22Rv1 (cell line): ENCODE data around the gene TAOK1.

ENCODE experiments used
- H3K27ac ChIP-seq: fragments of 450-650 bp; 2 replicates; pipeline ENCODE4 v1.5.1; 2017
- ZFX ChIP-seq: fragments of 450-650 bp; IDR thresholded peaks from 2 replicates; pipeline ENCODE4 v1.6.1; 2017; ENCODE audit warnings: antibody characterized with exemption, borderline replicate concordance
- TF ChIP-seq, protein P1 (sequence below): fragments of 450-650 bp; IDR thresholded peaks from 2 replicates; pipeline ENCODE4 v1.5.1; 2017; ENCODE audit warnings: mild to moderate bottlenecking

Gene TAOK1

DNA sequence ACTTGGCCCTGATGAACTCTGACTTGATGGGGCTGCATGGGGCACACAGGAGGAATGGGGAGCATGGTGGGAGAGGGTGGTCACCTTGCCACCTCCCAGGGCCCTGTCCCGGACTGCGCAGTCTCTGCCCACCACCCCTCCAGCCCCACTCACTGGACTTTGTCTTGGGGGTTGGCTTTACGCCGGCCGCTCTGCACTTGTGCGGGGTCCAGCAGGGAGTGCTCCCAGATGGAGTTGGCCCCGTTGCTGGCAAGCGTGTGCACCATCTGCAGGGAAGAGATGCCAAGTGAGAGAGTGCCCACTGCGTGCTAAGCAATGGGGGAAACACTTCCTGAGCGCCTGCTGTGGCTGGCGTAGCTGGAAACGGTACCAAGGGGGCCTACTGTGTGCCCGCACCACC lies 192.6 kb downstream of the TAOK1 start:
- no peak overlapping the region for H3K27ac ChIP-seq
- TF ChIP-seq, protein P1, sequence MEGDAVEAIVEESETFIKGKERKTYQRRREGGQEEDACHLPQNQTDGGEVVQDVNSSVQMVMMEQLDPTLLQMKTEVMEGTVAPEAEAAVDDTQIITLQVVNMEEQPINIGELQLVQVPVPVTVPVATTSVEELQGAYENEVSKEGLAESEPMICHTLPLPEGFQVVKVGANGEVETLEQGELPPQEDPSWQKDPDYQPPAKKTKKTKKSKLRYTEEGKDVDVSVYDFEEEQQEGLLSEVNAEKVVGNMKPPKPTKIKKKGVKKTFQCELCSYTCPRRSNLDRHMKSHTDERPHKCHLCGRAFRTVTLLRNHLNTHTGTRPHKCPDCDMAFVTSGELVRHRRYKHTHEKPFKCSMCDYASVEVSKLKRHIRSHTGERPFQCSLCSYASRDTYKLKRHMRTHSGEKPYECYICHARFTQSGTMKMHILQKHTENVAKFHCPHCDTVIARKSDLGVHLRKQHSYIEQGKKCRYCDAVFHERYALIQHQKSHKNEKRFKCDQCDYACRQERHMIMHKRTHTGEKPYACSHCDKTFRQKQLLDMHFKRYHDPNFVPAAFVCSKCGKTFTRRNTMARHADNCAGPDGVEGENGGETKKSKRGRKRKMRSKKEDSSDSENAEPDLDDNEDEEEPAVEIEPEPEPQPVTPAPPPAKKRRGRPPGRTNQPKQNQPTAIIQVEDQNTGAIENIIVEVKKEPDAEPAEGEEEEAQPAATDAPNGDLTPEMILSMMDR = no peak
- TF ChIP-seq ZFX = no peak

DNA sequence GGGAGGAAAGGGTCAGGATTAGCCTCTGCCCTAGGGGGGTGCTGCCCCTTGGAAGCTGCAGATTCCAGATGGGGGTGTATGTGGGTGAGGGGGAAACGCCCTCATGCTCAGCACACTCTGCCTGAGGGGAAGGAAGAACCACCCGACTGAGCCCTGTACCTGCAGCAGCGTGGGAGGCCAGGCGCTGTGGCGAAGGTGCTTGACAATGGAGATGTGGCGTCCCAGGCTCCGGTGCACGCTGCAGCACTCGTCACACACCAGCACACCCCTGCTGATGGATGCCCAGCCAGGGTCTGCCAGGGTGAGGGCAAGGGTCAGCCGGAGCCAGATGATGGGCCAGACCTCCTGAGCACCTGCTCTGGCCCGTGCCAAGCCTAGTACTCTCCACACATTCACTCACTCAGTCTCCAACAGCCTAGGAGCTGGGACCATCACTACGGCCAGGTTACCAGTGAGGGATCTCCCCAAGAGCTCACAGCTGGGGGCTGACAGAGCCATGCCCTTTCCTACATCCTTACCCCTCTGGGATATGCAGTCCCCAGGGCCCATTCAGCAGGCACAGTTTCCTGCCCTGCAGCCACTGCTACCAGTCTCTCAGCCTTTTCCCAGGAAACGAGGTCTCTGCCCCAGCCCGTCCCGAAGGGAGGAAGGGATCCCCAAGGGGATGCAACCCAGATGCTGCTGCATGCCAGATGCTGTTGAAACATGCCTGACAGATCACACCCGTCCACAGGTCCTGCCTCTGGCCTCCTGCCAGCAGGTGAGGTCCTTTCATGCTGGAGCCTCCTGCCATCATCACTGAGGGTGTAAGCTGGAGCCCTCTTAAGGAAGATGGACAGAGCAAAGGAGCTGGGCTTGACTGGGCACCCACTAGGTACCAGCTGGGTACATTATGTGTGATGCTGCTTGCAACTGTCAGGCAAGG lies 193.4 kb downstream of the TAOK1 start:
- TF ChIP-seq, protein P1 = no peak
- no peak for TF ChIP-seq ZFX
- H3K27ac ChIP-seq = no peak overlapping the region

DNA sequence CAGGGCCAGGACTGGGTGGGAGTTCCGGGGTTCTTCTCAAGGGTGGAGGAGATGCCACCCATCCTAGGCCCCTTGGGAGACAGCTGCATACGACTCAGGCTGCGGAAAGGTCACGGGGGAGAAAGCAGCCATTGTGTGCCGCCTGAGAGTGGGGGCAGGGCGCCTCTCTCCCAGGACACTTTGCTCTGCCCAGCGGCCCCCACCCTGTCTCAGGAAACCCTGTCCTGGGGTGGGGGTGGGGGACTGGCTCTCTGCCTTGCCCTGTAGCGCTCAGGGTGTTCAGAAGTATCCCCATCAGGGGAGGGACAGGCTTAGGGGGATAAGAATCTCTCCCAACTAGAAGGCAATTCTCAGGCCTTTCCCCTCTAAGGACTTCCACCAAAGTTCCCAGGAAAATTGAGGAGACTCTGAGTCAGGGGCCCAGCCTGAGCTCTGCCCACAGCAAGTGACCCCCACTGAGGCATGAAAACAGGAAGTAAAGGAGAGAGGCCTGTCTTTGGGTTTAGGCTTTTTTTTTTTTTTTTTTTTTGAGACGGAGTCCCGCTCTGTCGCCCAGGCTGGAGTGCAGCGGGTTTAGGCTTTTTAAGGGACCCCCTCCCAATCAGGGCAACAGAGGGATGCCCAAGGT lies 194.4 kb downstream of the TAOK1 start:
- TF ChIP-seq, protein P1 = no peak
- TF ChIP-seq ZFX = no peak

DNA sequence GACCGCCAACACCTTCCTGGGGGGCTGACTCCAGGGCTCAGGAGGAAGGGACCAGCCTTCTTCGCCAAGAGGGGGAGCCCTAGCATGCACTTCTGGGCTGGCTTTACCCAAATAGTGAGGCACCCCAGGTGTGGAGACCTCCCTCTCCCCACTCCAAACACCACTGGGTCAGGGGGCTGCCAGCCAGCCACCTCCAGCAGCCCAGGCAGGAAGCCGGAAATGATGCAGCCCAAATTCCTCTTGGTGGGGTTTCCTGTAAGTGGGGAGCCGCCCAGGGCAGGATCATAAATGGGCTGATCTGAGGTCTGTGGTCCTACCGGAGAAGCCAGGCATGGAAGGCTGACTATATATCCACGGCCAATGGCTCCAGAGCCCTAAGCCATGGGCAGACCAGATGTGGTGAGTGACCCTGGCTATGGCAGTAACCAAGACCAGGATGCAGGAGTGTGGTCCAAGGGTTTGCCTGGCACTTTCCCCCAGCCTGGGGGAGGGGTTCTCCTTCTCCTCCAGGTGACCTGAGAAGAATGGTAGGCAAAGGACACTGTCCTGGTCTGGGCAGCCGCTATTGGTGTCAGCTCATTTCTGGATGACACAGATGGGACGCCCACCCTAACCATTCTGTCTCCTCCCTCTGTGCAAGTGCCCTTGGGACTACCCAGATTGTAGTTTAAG lies 195.1 kb downstream of the TAOK1 start:
- H3K27ac ChIP-seq = no peak overlapping the region
- no peak for TF ChIP-seq ZFX
- TF ChIP-seq, protein P1 = no peak

More for the DNA sequence above, 194.4 kb downstream of the TAOK1 start:
- no peak overlapping the region for H3K27ac ChIP-seq

DNA sequence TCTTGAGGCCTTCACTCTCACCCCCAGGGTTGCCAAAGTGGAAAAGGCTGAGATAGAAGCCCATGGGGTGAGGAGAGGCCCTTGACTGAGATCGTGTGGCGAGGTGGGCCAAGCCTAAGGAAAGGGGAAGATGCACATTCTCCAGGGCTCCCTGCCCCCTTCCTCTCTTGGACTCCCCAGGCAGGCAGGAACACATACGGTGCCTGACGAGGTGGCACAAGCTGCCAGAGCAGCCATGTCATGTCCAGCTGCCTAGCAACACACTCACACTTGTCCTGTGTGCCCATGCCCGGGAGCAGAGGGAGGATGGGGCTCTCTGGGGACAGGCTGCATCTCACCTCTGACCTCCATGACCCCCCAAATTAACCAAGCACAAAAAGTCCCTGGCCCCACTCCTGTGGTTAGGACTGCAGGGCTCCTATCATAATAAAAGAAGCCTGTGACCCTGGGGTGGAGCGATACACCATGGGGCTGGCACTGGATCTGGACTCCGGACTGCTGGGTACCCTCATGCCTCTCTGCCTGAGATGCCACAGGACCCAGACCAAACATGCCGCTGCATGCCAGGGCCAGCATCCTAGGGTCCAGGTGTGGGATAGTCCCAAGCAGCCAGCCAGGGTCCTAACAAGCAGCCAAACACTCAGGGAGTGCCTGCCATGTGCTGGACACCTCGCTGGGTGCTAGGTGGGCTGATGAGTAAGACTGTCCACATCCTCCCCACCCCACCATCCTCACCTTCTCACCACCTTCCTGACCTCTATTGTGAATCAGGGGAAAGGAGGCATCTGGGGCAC lies 196.7 kb downstream of the TAOK1 start:
- no peak for TF ChIP-seq ZFX
- TF ChIP-seq, protein P1 = no peak
- peak overlapping the region; percentile 39 for H3K27ac ChIP-seq

DNA sequence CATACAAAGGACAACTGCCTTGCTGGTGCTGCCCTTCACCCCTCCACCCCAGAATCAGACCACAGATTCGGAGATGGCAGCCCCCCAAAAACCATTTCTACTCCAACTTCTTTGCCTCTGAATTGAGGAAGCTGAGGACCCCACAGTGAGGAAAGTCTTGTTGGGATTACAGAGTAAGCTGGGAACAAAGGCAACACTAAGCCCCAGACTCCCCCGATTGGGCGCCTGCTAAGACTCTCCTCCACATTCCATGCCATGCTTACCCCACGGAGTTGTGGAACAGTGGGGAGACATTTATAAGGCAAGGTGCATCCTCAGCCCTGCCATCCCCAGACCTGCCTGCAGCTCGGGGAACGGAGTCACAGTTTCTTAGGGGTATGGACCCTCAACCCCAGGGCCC lies 197.4 kb downstream of the TAOK1 start:
- no peak for TF ChIP-seq ZFX
- TF ChIP-seq, protein P1 = no peak
- H3K27ac ChIP-seq = peak overlapping the region; percentile 98; the same call in 1 of the 2 replicates
